Measurements from ENCODE around the gene AHI1.

DNA sequence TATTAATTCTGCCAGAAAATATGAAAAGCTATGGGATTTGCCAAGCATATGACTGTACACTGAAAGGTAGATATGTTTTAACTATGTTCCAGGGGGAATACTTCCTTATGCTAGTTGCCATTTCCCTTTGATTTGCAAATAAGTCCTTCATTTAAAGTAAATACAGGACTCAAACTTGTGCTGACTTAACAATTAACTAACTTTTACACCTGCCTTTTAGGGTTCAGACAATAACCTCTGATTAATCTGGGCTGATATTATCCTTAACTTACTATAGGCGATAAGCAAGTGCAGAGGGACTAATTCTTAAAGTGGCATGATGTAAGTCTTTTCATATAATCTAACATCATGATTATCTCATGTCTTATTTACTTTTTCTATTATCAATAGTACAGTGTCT is 143.1 kb downstream of the AHI1 start:
- TF ChIP-seq, protein P1, sequence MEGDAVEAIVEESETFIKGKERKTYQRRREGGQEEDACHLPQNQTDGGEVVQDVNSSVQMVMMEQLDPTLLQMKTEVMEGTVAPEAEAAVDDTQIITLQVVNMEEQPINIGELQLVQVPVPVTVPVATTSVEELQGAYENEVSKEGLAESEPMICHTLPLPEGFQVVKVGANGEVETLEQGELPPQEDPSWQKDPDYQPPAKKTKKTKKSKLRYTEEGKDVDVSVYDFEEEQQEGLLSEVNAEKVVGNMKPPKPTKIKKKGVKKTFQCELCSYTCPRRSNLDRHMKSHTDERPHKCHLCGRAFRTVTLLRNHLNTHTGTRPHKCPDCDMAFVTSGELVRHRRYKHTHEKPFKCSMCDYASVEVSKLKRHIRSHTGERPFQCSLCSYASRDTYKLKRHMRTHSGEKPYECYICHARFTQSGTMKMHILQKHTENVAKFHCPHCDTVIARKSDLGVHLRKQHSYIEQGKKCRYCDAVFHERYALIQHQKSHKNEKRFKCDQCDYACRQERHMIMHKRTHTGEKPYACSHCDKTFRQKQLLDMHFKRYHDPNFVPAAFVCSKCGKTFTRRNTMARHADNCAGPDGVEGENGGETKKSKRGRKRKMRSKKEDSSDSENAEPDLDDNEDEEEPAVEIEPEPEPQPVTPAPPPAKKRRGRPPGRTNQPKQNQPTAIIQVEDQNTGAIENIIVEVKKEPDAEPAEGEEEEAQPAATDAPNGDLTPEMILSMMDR (IDR thresholded peaks at IDR 0.05) = no peak
- no peak for TF ChIP-seq POLR2A (IDR thresholded peaks at IDR 0.05)
